Left lung (tissue), 10 donors: ENCODE data around the gene ATAD5. TPM values are rescaled to one million over a fixed set of nuclear protein-coding genes. Genes with fewer than 3 reads are reported as not detected.

ENCODE experiments used
- ATAC-seq: fragments of 200-7000 bp; cut with Tn5 transposase; one replicate; pipeline ENCODE4 v1.9.1; 2020; ENCODE audit warnings: moderate library complexity
- DNase-seq, 4 donors: peaks; one replicate each; pipeline ENCODE4 v3.0.0-alpha.2; 2013 to 2020
- H3K27ac ChIP-seq, 2 donors: fragments of 200-600 bp; sonication (generic) in 1 of 2; one replicate each; pipeline versions ENCODE4 v1.5.0 to v1.8.0; 2020 to 2021
- H3K27me3 ChIP-seq, 2 donors: fragments of 200-600 bp; sonication (generic) in 1 of 2; one replicate each; pipeline versions ENCODE4 v1.5.0 to v1.8.0; 2020 to 2021
- H3K36me3 ChIP-seq, 2 donors: fragments of 200-600 bp; sonication (generic) in 1 of 2; one replicate each; pipeline versions ENCODE4 v1.5.0 to v1.8.0; 2020 to 2021
- H3K4me1 ChIP-seq, 2 donors: fragments of 200-600 bp; one replicate each; pipeline ENCODE4 v1.8.0; 2021
- H3K4me3 ChIP-seq, 2 donors: fragments of 200-600 bp; sonication (generic) in 1 of 2; one replicate each; pipeline versions ENCODE4 v1.5.0 to v1.8.0; 2020 to 2021; ENCODE audit warnings: mild to moderate bottlenecking in 1 of 2
- H3K9me3 ChIP-seq, 2 donors: fragments of 200-600 bp; sonication (generic) in 1 of 2; one replicate each; pipeline versions ENCODE4 v1.5.0 to v1.8.0; 2020 to 2021
- CTCF ChIP-seq, 2 donors: fragments of 200-600 bp; sonication (generic) in 1 of 2; IDR thresholded peaks; one replicate each; pipeline versions ENCODE4 v1.5.0 to v1.8.0; 2021; ENCODE audit warnings: antibody characterized with exemption in 2 of 2
- intact Hi-C, 2 donors: fragments of 100-400 bp; cut with DNase I; formaldehyde crosslinking; loops; one replicate each; pipeline versions ENCODE4 v1.11.2 to v1.14.2; 2022
- polyA plus RNA-seq, 6 donors: library from polyadenylated mRNA; unstranded; fragments of 120-200 nt; gene quantifications; one replicate each; pipeline ENCODE4 v1.2.1, GENCODE V29; 2013; ENCODE audit not compliant: insufficient read length in 6 of 6
- total RNA-seq, 2 donors: library from RNA; stranded (reverse); fragmentation: NEBNext Ultra II Directional; extraction: Animal tissue kit (Norgen Biotek cat#: 25700); gene quantifications; one replicate each; pipeline ENCODE4 v1.2.1, GENCODE V29; 2021
- donor health status: DM: no; HTN: yes; CAD: no.
- donor health status: DM: no; HTN: no; CAD: no.

The ATAD5 gene
- total and polyA plus RNA-seq, 8 donors = 2.6 to 10.6 (median 8.6) TPM

- peaks cover 0 to 3% of the 10 kb centered on the region in 2 donors for H3K4me1 ChIP-seq
- ATAC-seq = no peak
- H3K9me3 ChIP-seq = no peaks in the 10 kb centered on the region
- no peak for DNase-seq
- peak overlapping the region in 1 of 2 donors; percentile 28 for H3K27ac ChIP-seq
- no peak for TF ChIP-seq CTCF (IDR thresholded peaks at IDR 0.05)
- no peaks in the 10 kb centered on the region for H3K27me3 ChIP-seq
- no peak overlapping the region for H3K4me3 ChIP-seq
- peaks cover 0 to 100% of the 10 kb centered on the region in 2 donors for H3K36me3 ChIP-seq
- intact Hi-C loops = no loop called here
These were observed 41.5 kb upstream of the ATAD5 start for GRCh38 chr17:30790279-30790678.

GRCh38 chr17:30793282-30793977, 38.3 kb upstream of the ATAD5 start:
- Histone ChIP-seq H3K9me3 (no peaks in the 10 kb centered on the region), H3K27ac (no peak overlapping the region), H3K4me3 (no peak overlapping the region), H3K27me3 (no peaks in the 10 kb centered on the region), H3K4me1 (no peaks in the 10 kb centered on the region), H3K36me3 (peaks cover 0 to 100% of the 10 kb centered on the region in 2 donors)
- no peak for TF ChIP-seq CTCF (IDR thresholded peaks at IDR 0.05)
- intact Hi-C loops = no loop called here
- no peak for ATAC-seq
- no peak for DNase-seq

- H3K27ac ChIP-seq = no peak overlapping the region
- no peaks in the 10 kb centered on the region for H3K27me3 ChIP-seq
- DNase-seq (no peak), ATAC-seq (no peak)
- no peak for TF ChIP-seq CTCF (IDR thresholded peaks at IDR 0.05)
- no peaks in the 10 kb centered on the region for H3K4me1 ChIP-seq
- no peak overlapping the region for H3K4me3 ChIP-seq
- H3K9me3 ChIP-seq = no peaks in the 10 kb centered on the region
- intact Hi-C loops = no loop called here
- H3K36me3 ChIP-seq = peaks cover 0 to 100% of the 10 kb centered on the region in 2 donors
These were observed 37.4 kb upstream of the ATAD5 start for GRCh38 chr17:30794372-30794771.

- Histone ChIP-seq H3K4me3 (no peak overlapping the region), H3K9me3 (no peaks in the 10 kb centered on the region), H3K36me3 (peaks cover 0 to 100% of the 10 kb centered on the region in 2 donors), H3K27me3 (no peaks in the 10 kb centered on the region), H3K27ac (no peak overlapping the region), H3K4me1 (no peaks in the 10 kb centered on the region)
- intact Hi-C loops = no loop called here
- no peak for DNase-seq
- ATAC-seq = no peak
- no peak for TF ChIP-seq CTCF (IDR thresholded peaks at IDR 0.05)
These were observed 35.8 kb upstream of the ATAD5 start for GRCh38 chr17:30796016-30796415.

GRCh38 chr17:30801671-30802070, 30.1 kb upstream of the ATAD5 start:
- Histone ChIP-seq H3K36me3 (peaks cover 0 to 84% of the 10 kb centered on the region in 2 donors), H3K27me3 (no peaks in the 10 kb centered on the region), H3K27ac (no peak overlapping the region), H3K4me1 (peaks cover 0 to 12% of the 10 kb centered on the region in 2 donors), H3K9me3 (no peaks in the 10 kb centered on the region), H3K4me3 (no peak overlapping the region)
- no peak for TF ChIP-seq CTCF (IDR thresholded peaks at IDR 0.05)
- intact Hi-C loops = no loop called here
- DNase-seq (no peak), ATAC-seq (no peak)
